Adrenal gland (tissue), 12 donors: ENCODE results near the gene TXLNG. TPM values are rescaled to one million over a fixed set of nuclear protein-coding genes. Genes with fewer than 3 reads are reported as not detected.

Experiments used
- DNase-seq, 7 donors: peaks; one replicate each; pipeline ENCODE4 v3.0.0-alpha.2; 2019 to 2020
- H3K27ac ChIP-seq, 5 donors: fragments of 200-600 bp; sonication (generic) in 4 of 5; 1 replicate in 3 of 5; 2 replicates in 2 of 5; pipeline versions ENCODE4 v1.5.1 to v1.8.0; 2016 to 2020; ENCODE audit warnings: mild to moderate bottlenecking in 1 of 5
- H3K27me3 ChIP-seq: fragments of 200-600 bp; 2 replicates; pipeline ENCODE4 v1.8.0; 2021
- H3K36me3 ChIP-seq, 2 donors: fragments of 200-600 bp; replicated peaks in 1 of 2; 1 replicate in 1 of 2; 2 replicates in 1 of 2; pipeline versions ENCODE4 v1.5.1 to v1.8.0; 2018 to 2022
- H3K4me1 ChIP-seq, 2 donors: fragments of 200-600 bp; replicated peaks in 1 of 2; 1 replicate in 1 of 2; 2 replicates in 1 of 2; pipeline versions ENCODE4 v1.5.1 to v1.8.0; 2018 to 2021
- H3K4me3 ChIP-seq, 4 donors: fragments of 200-600 bp; sonication (generic) in 3 of 4; one replicate each; pipeline ENCODE4 v1.5.1; 2016 to 2018
- H3K9me3 ChIP-seq, 3 donors: fragments of 200-600 bp; sonication (generic) in 1 of 3; replicated peaks in 1 of 3; 1 replicate in 2 of 3; 2 replicates in 1 of 3; pipeline versions ENCODE4 v1.5.1 to v1.8.0; 2016 to 2021
- CTCF ChIP-seq, 6 experiments: fragments of 450-650 bp in 4 of 6; fragments of 200-600 bp in 2 of 6; sonication (generic) in 1 of 6; IDR thresholded peaks; 1 replicate in 5 of 6; 2 replicates in 1 of 6; pipeline versions ENCODE4 v1.5.1 to v1.8.0; 2016 to 2021; ENCODE audit warnings: antibody characterized with exemption in 6 of 6, mild to moderate bottlenecking in 2 of 6, moderate library complexity in 1 of 6
- POLR2A ChIP-seq, 2 donors: fragments of 450-650 bp; IDR thresholded peaks; one replicate each; pipeline ENCODE4 v1.6.1; 2017; ENCODE audit warnings: antibody characterized with exemption in 2 of 2, mild to moderate bottlenecking in 2 of 2, moderate library complexity in 1 of 2
- WGBS, 4 donors: extraction: QIAGEN DNeasy Blood & Tissue Kit in 2 of 4; methylation state at CpG; one replicate each; pipeline versions ENCODE4 v1.1.5 to v1.1.7; 2013 to 2017; 5-methylcytosine and 5-hydroxymethylcytosine counted together
- intact Hi-C, 2 donors: fragments of 100-400 bp; cut with DNase I; formaldehyde crosslinking; loops; one replicate each; pipeline versions ENCODE4 v1.14.1 to v1.15.0; 2022 to 2023
- polyA plus RNA-seq, 3 donors: library from polyadenylated mRNA; stranded (reverse); fragments of 200-250 nt in 2 of 3; fragments of 350-450 nt in 1 of 3; fragmentation: Illumina TruSeq in 1 of 3; extraction: RNeasy Lipid Tissue Mini Kit (QIAGEN cat#74804) in 1 of 3; gene quantifications; one replicate each; pipeline ENCODE4 v1.2.3, GENCODE V29; 2013 to 2014
- total RNA-seq, 9 donors: library from RNA; depleted of rRNA in 4 of 9; stranded (reverse); fragments of >200 nt in 4 of 9; fragments of 120-200 nt in 1 of 9; fragmentation: NEBNext Ultra II Directional in 1 of 9; extraction: Animal tissue kit (Norgen Biotek cat#: 25700) in 1 of 9; gene quantifications; one replicate each; pipeline versions ENCODE4 v1.1.0 to v1.2.4, GENCODE V29; 2013 to 2023
- donor health status: healthy with polysubstance abuse.
- donor health status: Bipolar disorder and iron deficiency.
- donor health status: DM: yes; HTN: yes; CAD: no.
- donor health status: DM: no; HTN: no; CAD: no.
- donor health status: DM: no; HTN: no; CAD: no.
- donor health status: DM: yes; HTN: yes; CAD: no.

Gene TXLNG
- total and polyA plus RNA-seq, 12 donors, result 15.4 to 33.2 (median 22.5) TPM

GRCh38 chrX:16839219-16839851, 53.1 kb downstream of the TXLNG start:
- no peak for DNase-seq
- no peaks in the 10 kb centered on the region for H3K27me3 ChIP-seq
- intact Hi-C loops, result no loop called here
- peaks cover 0 to 12% of the 10 kb centered on the region in 2 donors for H3K36me3 ChIP-seq
- WGBS, 4 donors, result 68 to 85% (median 74%) methylated on average over 5 of the region's 5 CpGs
- peak overlapping the region in 3 of 5 donors; percentile 22 to 73 (median 71) for H3K27ac ChIP-seq
- no peak for TF ChIP-seq CTCF (IDR thresholded peaks at IDR 0.05)
- no peak for TF ChIP-seq POLR2A (IDR thresholded peaks at IDR 0.05)
- H3K4me3 ChIP-seq, result no peak overlapping the region
- H3K4me1 ChIP-seq, result peaks cover 3 to 26% of the 10 kb centered on the region in 2 donors
- H3K9me3 ChIP-seq, result no peaks in the 10 kb centered on the region

GRCh38 chrX:16839852-16840460, 53.7 kb downstream of the TXLNG start:
- DNase-seq, result peak in 6 of 7 donors; percentile 63 to 75 (median 70)
- Histone ChIP-seq H3K4me1 (peaks cover 3 to 26% of the 10 kb centered on the region in 2 donors), H3K36me3 (peaks cover 0 to 18% of the 10 kb centered on the region in 2 donors), H3K9me3 (no peaks in the 10 kb centered on the region), H3K4me3 (no peak overlapping the region), H3K27ac (peak overlapping the region in 4 of 5 donors; percentile 22 to 66 (median 55)), H3K27me3 (no peaks in the 10 kb centered on the region)
- 68 to 82% (median 75%) methylated on average over 7 to 14 of the region's 14 CpGs for WGBS, 4 donors
- TF ChIP-seq CTCF (IDR thresholded peaks at IDR 0.05) (no peak), POLR2A (IDR thresholded peaks at IDR 0.05) (no peak)
- intact Hi-C loops, result no loop called here

GRCh38 chrX:16842684-16843083, 56.4 kb downstream of the TXLNG start:
- intact Hi-C loops, result no loop called here
- Histone ChIP-seq H3K27me3 (no peaks in the 10 kb centered on the region), H3K4me1 (peaks cover 1 to 25% of the 10 kb centered on the region in 2 donors), H3K9me3 (no peaks in the 10 kb centered on the region), H3K27ac (peak overlapping the region; percentile 16 to 59 (median 35)), H3K36me3 (peaks cover 0 to 29% of the 10 kb centered on the region in 2 donors), H3K4me3 (no peak overlapping the region)
- TF ChIP-seq CTCF (IDR thresholded peaks at IDR 0.05), result no peak
- 49 to 74% (median 68%) methylated on average over 3 of the region's 3 CpGs for WGBS, 4 donors
- no peak for DNase-seq

GRCh38 chrX:16843208-16843909, 57.1 kb downstream of the TXLNG start:
- peak overlapping the region; percentile 15 to 59 (median 27) for H3K27ac ChIP-seq
- DNase-seq, result no peak
- peaks cover 8 to 20% of the 10 kb centered on the region in 2 donors for H3K4me1 ChIP-seq
- TF ChIP-seq POLR2A (IDR thresholded peaks at IDR 0.05), result no peak
- TF ChIP-seq CTCF (IDR thresholded peaks at IDR 0.05), result no peak
- WGBS, 4 donors, result 29 to 71% (median 49%) methylated on average over 3 of the region's 3 CpGs
- no peaks in the 10 kb centered on the region for H3K27me3 ChIP-seq
- peaks cover 0 to 29% of the 10 kb centered on the region in 2 donors for H3K36me3 ChIP-seq
- H3K9me3 ChIP-seq, result no peaks in the 10 kb centered on the region
- H3K4me3 ChIP-seq, result no peak overlapping the region
- intact Hi-C loops, result no loop called here
